GM12872 (cell line): ENCODE data around the gene POM121L2.

Experiments
- CTCF ChIP-seq: IDR thresholded peaks from 3 replicates; pipeline ENCODE4 v1.5.1; 2011; ENCODE audit warnings: low read depth, mild to moderate bottlenecking, low read length, moderate library complexity; ENCODE audit not compliant: insufficient read depth

Gene POM121L2

GRCh38 chr6:27268803-27269202, 43.3 kb downstream of the POM121L2 start:
- no peak for TF ChIP-seq CTCF

DNA sequence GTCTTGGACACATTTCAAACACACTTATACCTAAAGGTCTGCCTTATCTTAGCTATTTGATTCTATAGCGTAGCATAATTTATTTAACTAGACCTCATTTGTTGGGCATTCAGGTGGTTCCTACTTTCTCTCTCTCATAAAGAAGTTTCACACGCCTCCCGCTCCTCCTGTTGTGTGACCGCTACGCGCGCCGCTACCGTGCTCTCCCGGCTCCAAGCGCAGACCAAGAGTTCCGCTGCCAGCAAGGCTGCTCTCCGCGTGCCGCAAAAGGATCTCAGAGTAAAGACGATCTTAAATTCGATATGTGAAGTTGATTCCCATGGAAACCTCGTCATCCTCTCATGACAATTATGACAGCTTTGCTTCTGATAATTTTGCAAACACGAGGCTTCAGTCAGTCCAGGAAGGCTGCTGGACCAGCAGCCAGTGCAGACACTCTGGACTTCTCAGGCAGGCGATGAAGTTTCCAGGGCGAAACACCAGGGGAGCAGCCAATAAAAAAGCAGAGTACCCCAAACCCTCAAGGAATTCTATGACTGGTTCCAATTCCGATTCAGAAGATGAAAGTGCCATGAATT, 44.1 kb downstream of the POM121L2 start:
- no peak for TF ChIP-seq CTCF

GRCh38 chr6:27263886-27264285, 48.2 kb downstream of the POM121L2 start:
- TF ChIP-seq CTCF, result no peak

GRCh38 chr6:27260836-27261375, 51.2 kb downstream of the POM121L2 start:
- no peak for TF ChIP-seq CTCF

DNA sequence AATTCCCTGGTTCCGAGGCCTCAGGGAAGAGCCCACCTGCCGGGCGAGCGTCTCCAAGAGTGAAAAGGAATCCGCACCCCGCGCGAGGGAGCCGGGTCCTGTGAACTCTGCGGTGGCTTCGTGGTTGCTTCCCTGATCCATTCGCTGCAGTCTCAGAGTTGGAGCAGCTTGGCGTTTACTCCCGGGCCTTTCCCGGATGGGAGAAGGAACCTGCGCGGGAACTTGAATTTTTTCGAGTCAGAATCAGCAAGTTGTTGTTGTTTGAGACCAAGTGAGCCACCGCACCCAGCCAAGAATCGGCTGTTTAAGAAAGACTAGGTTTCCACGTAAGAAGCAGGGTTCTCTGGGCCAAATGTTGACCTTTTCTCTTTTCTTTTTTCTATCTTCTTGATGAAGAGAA, 51.7 kb downstream of the POM121L2 start:
- TF ChIP-seq CTCF, result no peak
